PC-9 (cell line): Measurements from ENCODE around the gene RIPOR3. TPM values are rescaled to one million over a fixed set of nuclear protein-coding genes. Genes with fewer than 3 reads are reported as not detected.

Experiments used
- BruUV-seq: library from RNA; stranded (reverse); fragments of 400-500 nt; replicated peaks from 2 replicates; lab custom pipeline; 2021; lab: Mats Ljungman, UMichigan
- CTCF ChIA-PET: fragments of 300-600 bp; sonication (Branson Sonifier 250); formaldehyde crosslinking; loops from one replicate; lab custom pipeline; 2022; ENCODE audit warnings: antibody characterized with exemption; lab: Charles Lee
- POLR2A ChIA-PET: fragments of 300-600 bp; sonication (Branson Sonifier 250); formaldehyde crosslinking; loops from one replicate; lab custom pipeline; 2022; ENCODE audit warnings: antibody characterized with exemption; ENCODE audit not compliant: unreplicated experiment; lab: Charles Lee
- DNase-seq, 2 experiments: peaks; one replicate each; pipeline versions ENCODE4 v3.0.0 to v3.0.0-alpha.2; 2015 to 2022; ENCODE audit warnings: mixed read lengths in 1 of 2
- H2AFZ ChIP-seq: fragments of 200-600 bp; sonication (generic); 2 replicates; pipeline ENCODE4 v1.8.1; 2017; ENCODE audit warnings: antibody characterized with exemption
- H3F3A ChIP-seq: fragments of 200-600 bp; sonication (generic); 2 replicates; pipeline ENCODE4 v1.8.1; 2017; ENCODE audit warnings: antibody characterized with exemption, mild to moderate bottlenecking, low read depth; ENCODE audit not compliant: insufficient read depth
- H3K27ac ChIP-seq: fragments of 200-600 bp; sonication (generic); 2 replicates; pipeline ENCODE4 v1.6.1; 2016; ENCODE audit warnings: mixed run types
- H3K27me3 ChIP-seq: fragments of 200-600 bp; sonication (generic); 2 replicates; pipeline ENCODE4 v1.6.1; 2016; ENCODE audit warnings: low read depth, mixed run types; ENCODE audit not compliant: insufficient read depth
- H3K36me3 ChIP-seq: fragments of 200-600 bp; sonication (generic); 2 replicates; pipeline ENCODE4 v1.6.1; 2016; ENCODE audit warnings: low read depth, mixed run types
- H3K4me1 ChIP-seq: fragments of 200-600 bp; sonication (generic); replicated peaks from 2 replicates; pipeline ENCODE4 v1.6.1; 2016; ENCODE audit warnings: mixed run types; ENCODE audit not compliant: insufficient read depth
- H3K4me2 ChIP-seq: fragments of 200-600 bp; sonication (generic); 2 replicates; pipeline ENCODE4 v1.6.1; 2017; ENCODE audit warnings: mixed run types
- H3K4me3 ChIP-seq: fragments of 200-600 bp; sonication (generic); 2 replicates; pipeline ENCODE4 v1.6.1; 2016; ENCODE audit warnings: mixed run types
- H3K79me2 ChIP-seq: fragments of 200-600 bp; sonication (generic); 2 replicates; pipeline ENCODE4 v1.6.1; 2017; ENCODE audit warnings: low read depth, mixed run types
- H3K9me2 ChIP-seq: fragments of 200-600 bp; sonication (generic); 2 replicates; pipeline ENCODE4 v1.8.1; 2017; ENCODE audit warnings: mild to moderate bottlenecking; ENCODE audit not compliant: insufficient read depth
- H3K9me3 ChIP-seq: fragments of 200-600 bp; sonication (generic); 2 replicates; pipeline ENCODE4 v1.8.1; 2016; ENCODE audit warnings: low read depth; ENCODE audit not compliant: insufficient read depth
- H4K20me1 ChIP-seq: fragments of 200-600 bp; sonication (generic); 2 replicates; pipeline ENCODE4 v1.8.1; 2017; ENCODE audit not compliant: insufficient read depth
- CTCF ChIP-seq: fragments of 200-600 bp; sonication (generic); conservative IDR thresholded peaks from 2 replicates; pipeline ENCODE4 v1.6.1; 2017; ENCODE audit warnings: mixed run types, antibody characterized with exemption, mild to moderate bottlenecking, moderate library complexity
- EZH2 ChIP-seq: fragments of 200-600 bp; sonication (generic); IDR thresholded peaks from 2 replicates; pipeline ENCODE4 v1.8.0; 2017; ENCODE audit warnings: antibody characterized with exemption, low read depth
- intact Hi-C: fragments of 100-400 bp; cut with micrococcal nuclease; formaldehyde crosslinking; loops from one replicate; pipeline ENCODE4 v1.10.0; 2022; ENCODE audit not compliant: unreplicated experiment
- total RNA-seq: library from RNA; stranded (reverse); gene quantifications from 2 replicates; pipeline ENCODE4 v1.2.3, GENCODE V29; 2021

The RIPOR3 gene
- total RNA-seq, 1 experiment from 2014 or later, result 6.3 TPM

- Histone ChIP-seq H4K20me1 (no peaks in the 10 kb centered on the region), H3K27me3 (no peaks in the 10 kb centered on the region), H3K4me2 (no peak overlapping the region), H3K36me3 (no peaks in the 10 kb centered on the region), H3K27ac (no peak overlapping the region), H2AFZ (no peak overlapping the region), H3K4me3 (no peak overlapping the region), H3K9me2 (no peaks in the 10 kb centered on the region), H3K4me1 (peaks cover 44% of the 10 kb centered on the region), H3K79me2 (no peaks in the 10 kb centered on the region), H3F3A (peaks cover 48% of the 10 kb centered on the region), H3K9me3 (no peaks in the 10 kb centered on the region)
- CTCF ChIA-PET, result no interaction called here
- POLR2A ChIA-PET, result no interaction called here
- intact Hi-C loops, result loop anchor here (10.0 kb wide), 1 partner anchor 45 kb away; no protein-coding TSS in a partner anchor
- no TSS peak for BruUV-seq
- no peak for DNase-seq
- TF ChIP-seq EZH2, result no peak
- TF ChIP-seq CTCF, result no peak
Measured at GRCh38 chr20:50719328-50719727, 28.0 kb upstream of the RIPOR3 start.

- H3K79me2 ChIP-seq, result no peaks in the 10 kb centered on the region
- no peaks in the 10 kb centered on the region for H3K36me3 ChIP-seq
- H3K4me1 ChIP-seq, result peaks cover 48% of the 10 kb centered on the region
- H3K27ac ChIP-seq, result no peak overlapping the region
- no peaks in the 10 kb centered on the region for H3K9me3 ChIP-seq
- peaks cover 46% of the 10 kb centered on the region for H3F3A ChIP-seq
- POLR2A ChIA-PET, result interaction anchor here (1.0 kb wide), 1 partner anchor 11 kb away, joined by 3 read pairs; no protein-coding TSS in a partner anchor
- no TSS peak for BruUV-seq
- H3K4me2 ChIP-seq, result no peak overlapping the region
- CTCF ChIA-PET, result interaction anchor here (0.7 to 1.4 kb wide), 2 partner anchors 9 to 22 kb away, joined by 3 to 4 read pairs; no protein-coding TSS in a partner anchor
- no peaks in the 10 kb centered on the region for H3K27me3 ChIP-seq
- TF ChIP-seq CTCF (no peak), EZH2 (no peak)
- DNase-seq, result no peak
- H4K20me1 ChIP-seq, result no peaks in the 10 kb centered on the region
- H3K4me3 ChIP-seq, result no peak overlapping the region
- intact Hi-C loops, result loop anchor here (10.0 kb wide), 1 partner anchor 47 kb away; no protein-coding TSS in a partner anchor
- H2AFZ ChIP-seq, result no peak overlapping the region
- H3K9me2 ChIP-seq, result no peaks in the 10 kb centered on the region
Measured at GRCh38 chr20:50717974-50718761, 26.8 kb upstream of the RIPOR3 start.

DNA sequence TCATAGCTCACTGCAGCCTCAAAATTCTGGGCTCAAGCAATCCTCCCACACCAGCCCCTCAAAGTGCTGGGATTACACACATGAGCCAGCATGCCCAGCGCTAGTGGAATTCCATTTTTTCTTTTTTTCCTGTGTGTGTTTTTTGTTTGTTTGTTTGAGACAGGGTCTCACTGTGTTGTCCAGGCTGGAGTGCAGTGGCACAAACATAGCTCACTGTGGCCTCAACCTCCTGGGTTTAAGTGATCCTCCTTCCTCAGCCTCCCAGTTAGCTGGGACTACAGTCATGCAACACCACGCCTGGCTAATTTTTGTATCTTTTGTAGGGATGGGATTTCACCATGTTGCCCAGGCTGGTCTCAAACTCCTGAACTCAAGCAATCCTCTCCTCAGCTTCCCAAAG is 26.0 kb upstream of the RIPOR3 start:
- CTCF ChIA-PET, result interaction anchor here (0.5 to 1.4 kb wide), 2 partner anchors 10 to 75 kb away, joined by 3 to 7 read pairs; no protein-coding TSS in a partner anchor
- no peak overlapping the region for H2AFZ ChIP-seq
- peaks cover 56% of the 10 kb centered on the region for H3K4me1 ChIP-seq
- DNase-seq, result no peak
- H3K9me2 ChIP-seq, result no peaks in the 10 kb centered on the region
- H3K4me3 ChIP-seq, result no peak overlapping the region
- no peaks in the 10 kb centered on the region for H3K9me3 ChIP-seq
- no peak overlapping the region for H3K4me2 ChIP-seq
- TF ChIP-seq CTCF, result no peak
- no peak for TF ChIP-seq EZH2
- no TSS peak for BruUV-seq
- H3K36me3 ChIP-seq, result no peaks in the 10 kb centered on the region
- no peaks in the 10 kb centered on the region for H4K20me1 ChIP-seq
- H3K27me3 ChIP-seq, result no peaks in the 10 kb centered on the region
- intact Hi-C loops, result loop anchor here (10.0 kb wide), 1 partner anchor 47 kb away; no protein-coding TSS in a partner anchor
- no peaks in the 10 kb centered on the region for H3K79me2 ChIP-seq
- no peak overlapping the region for H3K27ac ChIP-seq
- peaks cover 41% of the 10 kb centered on the region for H3F3A ChIP-seq
- POLR2A ChIA-PET, result interaction anchor here (1.0 kb wide), 1 partner anchor 12 kb away, joined by 3 read pairs; no protein-coding TSS in a partner anchor
